IMR-90 (cell line): ENCODE results near the gene TAPT1. TPM values are rescaled to one million over a fixed set of nuclear protein-coding genes. Genes with fewer than 3 reads are reported as not detected.

Experiments
- ATAC-seq: fragments of 200-7000 bp; cut with Tn5 transposase; 2 replicates; pipeline ENCODE4 v1.9.1; 2020; ENCODE audit warnings: low read depth, mild to moderate bottlenecking, moderate library complexity
- BruUV-seq: library from RNA; stranded (reverse); fragments of 400-500 nt; replicated peaks from 2 replicates; lab custom pipeline; 2021; lab: Mats Ljungman, UMichigan
- CTCF ChIA-PET: fragments of 300-600 bp; formaldehyde crosslinking; extraction: SDS; loops from one replicate; lab custom pipeline; 2021; ENCODE audit warnings: antibody characterized with exemption; lab: Yijun Ruan, JAX
- POLR2A ChIA-PET: fragments of 300-600 bp; sonication (Branson Sonifier 250); formaldehyde crosslinking; loops from one replicate; lab custom pipeline; 2022; ENCODE audit warnings: antibody characterized with exemption; ENCODE audit not compliant: unreplicated experiment; lab: Charles Lee
- DNase-seq: peaks from one replicate; pipeline ENCODE4 v3.0.0; 2013
- H2AFZ ChIP-seq: replicated peaks from 2 replicates; pipeline ENCODE3; 2013; ENCODE audit warnings: low read length, mild to moderate bottlenecking; ENCODE audit not compliant: poor library complexity
- H2AK5ac ChIP-seq: 2 replicates; pipeline ENCODE4 v1.6.1; 2013; ENCODE audit warnings: low read depth, low read length, inconsistent platforms
- H2AK9ac ChIP-seq: replicated peaks from 2 replicates; pipeline ENCODE3; 2013; ENCODE audit warnings: mild to moderate bottlenecking, low read depth, low read length, moderate library complexity; ENCODE audit not compliant: poor library complexity
- H2BK120ac ChIP-seq: 2 replicates; pipeline ENCODE4 v1.6.1; 2013; ENCODE audit warnings: low read depth, low read length, inconsistent platforms
- H2BK15ac ChIP-seq: 3 replicates; pipeline ENCODE4 v1.6.1; 2013; ENCODE audit warnings: low read depth, low read length, inconsistent platforms
- H2BK20ac ChIP-seq: 2 replicates; pipeline ENCODE4 v1.6.1; 2013; ENCODE audit warnings: low read depth, mild to moderate bottlenecking, inconsistent platforms, low read length, moderate library complexity
- H2BK5ac ChIP-seq: 2 replicates; pipeline ENCODE4 v1.6.1; 2013; ENCODE audit warnings: mild to moderate bottlenecking, low read depth, low read length, inconsistent platforms; ENCODE audit not compliant: poor library complexity, severe bottlenecking
- H3K14ac ChIP-seq: replicated peaks from 2 replicates; pipeline ENCODE4 v1.6.1; 2013; ENCODE audit warnings: low read depth, low read length, inconsistent platforms
- H3K18ac ChIP-seq: 2 replicates; pipeline ENCODE4 v1.6.1; 2013; ENCODE audit warnings: low read depth, low read length, control low read depth
- H3K23ac ChIP-seq: 2 replicates; pipeline ENCODE4 v1.6.1; 2013; ENCODE audit warnings: low read depth, low read length, inconsistent platforms
- H3K27ac ChIP-seq: 2 replicates; pipeline ENCODE4 v1.5.1; 2013; ENCODE audit warnings: mild to moderate bottlenecking, control low read depth, low read length; ENCODE audit not compliant: insufficient read depth
- H3K27me3 ChIP-seq: 2 replicates; pipeline ENCODE4 v1.6.1; 2013; ENCODE audit warnings: low read length; ENCODE audit not compliant: control insufficient read depth, insufficient read depth
- H3K36me3 ChIP-seq: 2 replicates; pipeline ENCODE4 v1.6.1; 2013; ENCODE audit warnings: low read length, mixed read lengths; ENCODE audit not compliant: control insufficient read depth, insufficient read depth
- H3K4ac ChIP-seq: 2 replicates; pipeline ENCODE4 v1.6.1; 2013; ENCODE audit warnings: low read depth, low read length, inconsistent platforms
- H3K4me1 ChIP-seq: 2 replicates; pipeline ENCODE4 v1.6.1; 2013; ENCODE audit warnings: low read length, mixed read lengths; ENCODE audit not compliant: control insufficient read depth, insufficient read depth
- H3K4me2 ChIP-seq: 2 replicates; pipeline ENCODE4 v1.6.1; 2013; ENCODE audit warnings: low read depth, mild to moderate bottlenecking, control low read depth, low read length, moderate library complexity
- H3K4me3 ChIP-seq: 2 replicates; pipeline ENCODE4 v1.5.1; 2013; ENCODE audit warnings: low read depth, mild to moderate bottlenecking, control low read depth, low read length, moderate library complexity; ENCODE audit not compliant: insufficient read depth
- H3K56ac ChIP-seq: 2 replicates; pipeline ENCODE4 v1.6.1; 2013; ENCODE audit warnings: low read length, inconsistent platforms; ENCODE audit not compliant: insufficient read depth; ENCODE audit errors: extremely low read depth
- H3K79me1 ChIP-seq, 2 experiments: 2 replicates each; pipeline ENCODE4 v1.6.1; 2013; ENCODE audit warnings: low read length in 2 of 2, inconsistent platforms in 1 of 2, low read depth in 1 of 2
- H3K9ac ChIP-seq: 2 replicates; pipeline ENCODE4 v1.6.1; 2013; ENCODE audit warnings: low read depth, low read length, control low read depth
- H3K9me1 ChIP-seq: 2 replicates; pipeline ENCODE4 v1.6.1; 2013; ENCODE audit warnings: low read length, inconsistent platforms; ENCODE audit not compliant: insufficient read depth
- H3K9me3 ChIP-seq: 2 replicates; pipeline ENCODE4 v1.6.1; 2013; ENCODE audit warnings: low read length; ENCODE audit not compliant: control insufficient read depth, insufficient read depth
- H4K20me1 ChIP-seq: 2 replicates; pipeline ENCODE4 v1.6.1; 2013; ENCODE audit warnings: low read length, inconsistent platforms; ENCODE audit not compliant: insufficient read depth
- H4K5ac ChIP-seq: 2 replicates; pipeline ENCODE4 v1.6.1; 2013; ENCODE audit warnings: mild to moderate bottlenecking, low read depth, low read length, control low read depth
- H4K8ac ChIP-seq, 2 experiments: 2 replicates each; pipeline ENCODE4 v1.6.1; 2013; ENCODE audit warnings: low read depth in 2 of 2, low read length in 2 of 2, control low read depth in 1 of 2, inconsistent platforms in 1 of 2
- H4K91ac ChIP-seq: 2 replicates; pipeline ENCODE4 v1.6.1; 2013; ENCODE audit warnings: low read depth, low read length, inconsistent platforms; ENCODE audit not compliant: insufficient read depth
- BHLHE40 ChIP-seq: fragments of 150-350 bp; IDR thresholded peaks from 2 replicates; pipeline ENCODE4 v1.6.1; 2016; ENCODE audit warnings: mild to moderate bottlenecking, low read depth, low read length
- CEBPB ChIP-seq: IDR thresholded peaks from 2 replicates; pipeline ENCODE4 v1.6.1; 2012; ENCODE audit warnings: low read depth, low read length, improper control_type of control experiment
- CHD1 ChIP-seq: IDR thresholded peaks from 2 replicates; pipeline ENCODE4 v1.6.1; 2012; ENCODE audit warnings: low read depth, low read length, improper control_type of control experiment
- FOS ChIP-seq: fragments of 150-350 bp; IDR thresholded peaks from 2 replicates; pipeline ENCODE4 v1.6.1; 2016; ENCODE audit warnings: low read depth, low read length
- MAFK ChIP-seq: IDR thresholded peaks from 2 replicates; pipeline ENCODE4 v1.6.1; 2012; ENCODE audit warnings: low read depth, low read length, improper control_type of control experiment
- MAZ ChIP-seq: IDR thresholded peaks from 2 replicates; pipeline ENCODE4 v1.6.1; 2012; ENCODE audit warnings: low read depth, mild to moderate bottlenecking, low read length, improper control_type of control experiment, moderate library complexity, borderline replicate concordance
- MXI1 ChIP-seq: IDR thresholded peaks from 2 replicates; pipeline ENCODE4 v1.6.1; 2012; ENCODE audit warnings: low read depth, mild to moderate bottlenecking, low read length, moderate library complexity, borderline replicate concordance
- NFE2L2 ChIP-seq: fragments of 150-350 bp; IDR thresholded peaks from 2 replicates; pipeline ENCODE4 v1.6.1; 2016; ENCODE audit warnings: low read depth, mild to moderate bottlenecking, low read length
- POLR2A ChIP-seq: IDR thresholded peaks from 2 replicates; pipeline ENCODE4 v1.6.1; 2012; ENCODE audit warnings: mild to moderate bottlenecking, low read depth, low read length
- RAD21 ChIP-seq: IDR thresholded peaks from 2 replicates; pipeline ENCODE4 v1.6.1; 2012; ENCODE audit warnings: low read length, improper control_type of control experiment
- RCOR1 ChIP-seq: IDR thresholded peaks from 2 replicates; pipeline ENCODE4 v1.6.1; 2012; ENCODE audit warnings: mild to moderate bottlenecking, low read length, improper control_type of control experiment; ENCODE audit not compliant: insufficient replicate concordance
- RFX5 ChIP-seq: IDR thresholded peaks from 2 replicates; pipeline ENCODE4 v1.8.0; 2012; ENCODE audit warnings: low read depth, mild to moderate bottlenecking, low read length, moderate library complexity
- SMC3 ChIP-seq: fragments of 150-350 bp; IDR thresholded peaks from 2 replicates; pipeline ENCODE4 v1.6.1; 2016; ENCODE audit warnings: low read depth, mild to moderate bottlenecking, antibody characterized with exemption, low read length, moderate library complexity
- WGBS, 2 experiments: methylation state at CpG; one replicate each; pipeline versions ENCODE4 v1.1.5 to v1.1.7; 2013; ENCODE audit warnings: missing lambda C conversion rate in 2 of 2; ENCODE audit not compliant: insufficient read length in 1 of 2; ENCODE audit errors: extremely low coverage in 2 of 2; 5-methylcytosine and 5-hydroxymethylcytosine counted together
- dilution Hi-C: fragments of 300-500 bp; cut with HindIII; formaldehyde crosslinking; loops from one replicate; pipeline ENCODE4 v1.14.3; 2018; ENCODE audit warnings: low sequenced_read_pairs; ENCODE audit not compliant: unreplicated experiment
- in situ Hi-C: fragments of 300-500 bp; cut with MboI; formaldehyde crosslinking; loops from 3 replicates; pipeline ENCODE4 v1.14.3; 2019; ENCODE audit warnings: low sequenced_read_pairs, inconsistent platforms, mixed read lengths
- intact Hi-C: fragments of 100-400 bp; cut with micrococcal nuclease; formaldehyde crosslinking; loops from 2 replicates; pipeline ENCODE4 v1.10.0; 2022
- polyA plus RNA-seq, 3 experiments: library from polyadenylated mRNA; depleted of rRNA; stranded (reverse); fragments of >200 nt; gene quantifications; 2 replicates each; pipeline ENCODE4 v1.2.3, GENCODE V29; 2012; ENCODE audit warnings: low replicate concordance in 1 of 3
- total RNA-seq: library from RNA; depleted of rRNA; stranded (reverse); fragments of >200 nt; gene quantifications from 2 replicates; pipeline ENCODE4 v1.2.3, GENCODE V29; 2012
- TF ChIP-seq, protein P1 (sequence below): fragments of 150-350 bp; IDR thresholded peaks from 2 replicates; pipeline ENCODE4 v1.6.1; 2016; ENCODE audit warnings: low read depth, mild to moderate bottlenecking, low read length, moderate library complexity, borderline replicate concordance
- TF ChIP-seq, protein P2 (sequence below): conservative IDR thresholded peaks from 2 replicates; pipeline ENCODE4 v1.5.1; 2012; ENCODE audit warnings: mild to moderate bottlenecking, low read depth, low read length, improper control_type of control experiment
- TF ChIP-seq, protein P3 (sequence below): fragments of 150-350 bp; IDR thresholded peaks from 2 replicates; pipeline ENCODE4 v1.6.1; 2017; ENCODE audit warnings: mild to moderate bottlenecking, antibody characterized with exemption, low read length, low read depth

The TAPT1 gene
- total and polyA plus RNA-seq, 2 of the 4 experiments (the other 2 are of a cell fraction) = 5.6 to 12.2 TPM

DNA sequence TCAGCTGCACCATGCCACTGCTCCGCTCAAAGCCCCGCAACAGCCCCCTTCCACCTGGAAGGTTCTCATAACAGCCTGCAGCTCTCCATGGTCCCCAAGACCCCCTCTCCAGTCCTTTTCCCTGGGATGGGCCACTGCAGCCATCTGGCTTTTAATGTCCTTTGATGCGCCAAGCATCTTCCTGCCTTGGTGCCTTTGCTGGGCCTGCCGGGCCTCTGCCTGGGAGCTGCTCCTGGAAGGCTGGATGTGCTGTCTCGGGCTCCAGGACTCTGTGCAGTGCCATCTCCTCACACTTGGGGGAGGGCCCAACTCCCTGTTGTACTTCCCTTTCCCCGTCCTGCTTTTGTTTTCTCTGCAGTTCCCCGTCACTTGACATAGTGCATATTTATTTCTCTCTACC lies 60.3 kb downstream of the TAPT1 start:
- ChIA-PET CTCF (interaction anchor here (1.2 kb wide), 1 partner anchor 25 kb away, joined by 3 read pairs; no protein-coding TSS in a partner anchor), POLR2A (no interaction called here)
- Histone ChIP-seq H4K20me1 (no peaks in the 10 kb centered on the region), H2AFZ (no peak overlapping the region), H3K18ac (no peak overlapping the region), H2BK15ac (no peak overlapping the region), H3K79me1 (no peaks in the 10 kb centered on the region), H2BK20ac (no peak overlapping the region), H4K91ac (no peak overlapping the region), H3K56ac (no peak overlapping the region), H3K27me3 (no peaks in the 10 kb centered on the region), H3K4me3 (no peak overlapping the region), H2AK5ac (no peak overlapping the region), H4K8ac (no peak overlapping the region), H3K9me1 (0 out of 2 replicates have a peak, but pooled peaks cover 4% of the 10 kb centered on the region), H3K4ac (no peak overlapping the region), H3K4me1 (no peaks in the 10 kb centered on the region), H3K27ac (no peak overlapping the region), H3K4me2 (no peak overlapping the region), H3K9me3 (no peaks in the 10 kb centered on the region), H3K14ac (no peak overlapping the region), H2BK5ac (no peak overlapping the region), H2AK9ac (no peak overlapping the region), H3K36me3 (peaks cover 25% of the 10 kb centered on the region), H4K5ac (no peak overlapping the region), H3K9ac (no peak overlapping the region), H2BK120ac (no peak overlapping the region), H3K23ac (no peak overlapping the region)
- WGBS, 2 experiments = 94% methylated on average over 4 of the region's 7 CpGs; no CpG with 5 or more reads in 1 of the 2 experiments
- no TSS peak for BruUV-seq
- no peak for ATAC-seq
- TF ChIP-seq CEBPB = no peak
- TF ChIP-seq BHLHE40 = no peak
- no peak for TF ChIP-seq RCOR1
- TF ChIP-seq RFX5 = no peak
- TF ChIP-seq, protein P1, sequence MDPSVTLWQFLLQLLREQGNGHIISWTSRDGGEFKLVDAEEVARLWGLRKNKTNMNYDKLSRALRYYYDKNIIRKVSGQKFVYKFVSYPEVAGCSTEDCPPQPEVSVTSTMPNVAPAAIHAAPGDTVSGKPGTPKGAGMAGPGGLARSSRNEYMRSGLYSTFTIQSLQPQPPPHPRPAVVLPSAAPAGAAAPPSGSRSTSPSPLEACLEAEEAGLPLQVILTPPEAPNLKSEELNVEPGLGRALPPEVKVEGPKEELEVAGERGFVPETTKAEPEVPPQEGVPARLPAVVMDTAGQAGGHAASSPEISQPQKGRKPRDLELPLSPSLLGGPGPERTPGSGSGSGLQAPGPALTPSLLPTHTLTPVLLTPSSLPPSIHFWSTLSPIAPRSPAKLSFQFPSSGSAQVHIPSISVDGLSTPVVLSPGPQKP = no peak
- no peak for TF ChIP-seq MAZ
- no peak for TF ChIP-seq MXI1
- TF ChIP-seq NFE2L2 = no peak
- TF ChIP-seq, protein P2, sequence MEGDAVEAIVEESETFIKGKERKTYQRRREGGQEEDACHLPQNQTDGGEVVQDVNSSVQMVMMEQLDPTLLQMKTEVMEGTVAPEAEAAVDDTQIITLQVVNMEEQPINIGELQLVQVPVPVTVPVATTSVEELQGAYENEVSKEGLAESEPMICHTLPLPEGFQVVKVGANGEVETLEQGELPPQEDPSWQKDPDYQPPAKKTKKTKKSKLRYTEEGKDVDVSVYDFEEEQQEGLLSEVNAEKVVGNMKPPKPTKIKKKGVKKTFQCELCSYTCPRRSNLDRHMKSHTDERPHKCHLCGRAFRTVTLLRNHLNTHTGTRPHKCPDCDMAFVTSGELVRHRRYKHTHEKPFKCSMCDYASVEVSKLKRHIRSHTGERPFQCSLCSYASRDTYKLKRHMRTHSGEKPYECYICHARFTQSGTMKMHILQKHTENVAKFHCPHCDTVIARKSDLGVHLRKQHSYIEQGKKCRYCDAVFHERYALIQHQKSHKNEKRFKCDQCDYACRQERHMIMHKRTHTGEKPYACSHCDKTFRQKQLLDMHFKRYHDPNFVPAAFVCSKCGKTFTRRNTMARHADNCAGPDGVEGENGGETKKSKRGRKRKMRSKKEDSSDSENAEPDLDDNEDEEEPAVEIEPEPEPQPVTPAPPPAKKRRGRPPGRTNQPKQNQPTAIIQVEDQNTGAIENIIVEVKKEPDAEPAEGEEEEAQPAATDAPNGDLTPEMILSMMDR = no peak
- TF ChIP-seq RAD21 = no peak
- TF ChIP-seq SMC3 = no peak
- no peak for TF ChIP-seq FOS
- no peak for TF ChIP-seq MAFK
- no peak for TF ChIP-seq POLR2A
- TF ChIP-seq, protein P3, sequence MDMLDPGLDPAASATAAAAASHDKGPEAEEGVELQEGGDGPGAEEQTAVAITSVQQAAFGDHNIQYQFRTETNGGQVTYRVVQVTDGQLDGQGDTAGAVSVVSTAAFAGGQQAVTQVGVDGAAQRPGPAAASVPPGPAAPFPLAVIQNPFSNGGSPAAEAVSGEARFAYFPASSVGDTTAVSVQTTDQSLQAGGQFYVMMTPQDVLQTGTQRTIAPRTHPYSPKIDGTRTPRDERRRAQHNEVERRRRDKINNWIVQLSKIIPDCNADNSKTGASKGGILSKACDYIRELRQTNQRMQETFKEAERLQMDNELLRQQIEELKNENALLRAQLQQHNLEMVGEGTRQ = no peak
- TF ChIP-seq CHD1 = no peak
- no peak for DNase-seq
- in situ Hi-C loops (no loop called here), dilution Hi-C loops (no loop called here), intact Hi-C loops (no loop called here)
